Mesenchymal stem cell (in vitro differentiated cells and primary cell): Measurements from ENCODE around the gene THADA.

Source experiments
- DNase-seq: peaks from one replicate; pipeline ENCODE4 v3.0.0-alpha.2; 2013
- H2AFZ ChIP-seq: one replicate; pipeline ENCODE4 v1.6.1; 2013; ENCODE audit warnings: low read depth, mild to moderate bottlenecking, control low read depth, inconsistent platforms, low read length, moderate library complexity
- H2AK5ac ChIP-seq: 2 replicates; pipeline ENCODE4 v1.6.1; 2013; ENCODE audit warnings: low read length, moderate library complexity, mild to moderate bottlenecking, inconsistent platforms; ENCODE audit not compliant: severe bottlenecking
- H2BK120ac ChIP-seq: one replicate; pipeline ENCODE4 v1.6.1; 2013; ENCODE audit warnings: low read depth, mild to moderate bottlenecking, inconsistent platforms, low read length, moderate library complexity
- H2BK12ac ChIP-seq, 2 experiments: one replicate each; pipeline ENCODE4 v1.6.1; 2013; ENCODE audit warnings: inconsistent platforms in 2 of 2, low read length in 2 of 2, mild to moderate bottlenecking in 2 of 2, moderate library complexity in 2 of 2, control low read depth in 1 of 2
- H2BK15ac ChIP-seq: one replicate; pipeline ENCODE4 v1.6.1; 2013; ENCODE audit warnings: mild to moderate bottlenecking, low read depth, inconsistent platforms; ENCODE audit not compliant: poor library complexity, severe bottlenecking
- H2BK5ac ChIP-seq: 2 replicates; pipeline ENCODE4 v1.6.1; 2013; ENCODE audit warnings: low read depth, mild to moderate bottlenecking, low read length, control low read depth, inconsistent platforms; ENCODE audit not compliant: poor library complexity, severe bottlenecking
- H3K14ac ChIP-seq, 2 experiments: one replicate each; pipeline ENCODE4 v1.6.1; 2013; ENCODE audit warnings: inconsistent platforms in 2 of 2, low read length in 2 of 2, control low read depth in 1 of 2, mild to moderate bottlenecking in 1 of 2, moderate library complexity in 1 of 2
- H3K18ac ChIP-seq, 2 experiments: one replicate each; pipeline ENCODE4 v1.6.1; 2013; ENCODE audit warnings: inconsistent platforms in 2 of 2, low read length in 2 of 2, control low read depth in 1 of 2, low read depth in 1 of 2, mild to moderate bottlenecking in 1 of 2
- H3K23ac ChIP-seq, 2 experiments: one replicate each; pipeline ENCODE4 v1.6.1; 2013; ENCODE audit warnings: inconsistent platforms in 2 of 2, low read length in 2 of 2, mild to moderate bottlenecking in 2 of 2, moderate library complexity in 2 of 2, control low read depth in 1 of 2
- H3K27ac ChIP-seq: 2 replicates; pipeline ENCODE4 v1.5.1; 2013; ENCODE audit warnings: mild to moderate bottlenecking, moderate library complexity, low read length, control low read depth, inconsistent platforms; ENCODE audit not compliant: poor library complexity, severe bottlenecking
- H3K27me3 ChIP-seq, 2 experiments: 2 replicates each; pipeline versions ENCODE4 v1.6.1 to v1.7.0; 2013; ENCODE audit warnings: low read length in 2 of 2, mild to moderate bottlenecking in 2 of 2, moderate library complexity in 2 of 2, control low read depth in 1 of 2, inconsistent platforms in 1 of 2; ENCODE audit not compliant: control insufficient read depth in 1 of 2, insufficient read depth in 1 of 2
- H3K36me3 ChIP-seq, 2 experiments: 2 replicates each; pipeline versions ENCODE4 v1.6.1 to v1.7.0; 2013; ENCODE audit warnings: low read length in 2 of 2, control low read depth in 1 of 2, inconsistent platforms in 1 of 2, low read depth in 1 of 2, mild to moderate bottlenecking in 1 of 2; ENCODE audit not compliant: insufficient read depth in 2 of 2, control insufficient read depth in 1 of 2
- H3K4ac ChIP-seq, 2 experiments: one replicate each; pipeline ENCODE4 v1.6.1; 2013; ENCODE audit warnings: inconsistent platforms in 2 of 2, low read length in 2 of 2, mild to moderate bottlenecking in 2 of 2, moderate library complexity in 2 of 2, control low read depth in 1 of 2, low read depth in 1 of 2
- H3K4me1 ChIP-seq: 2 replicates; pipeline ENCODE4 v1.6.1; 2013; ENCODE audit warnings: low read depth, low read length, control low read depth; ENCODE audit not compliant: control insufficient read depth, insufficient read depth
- H3K4me2 ChIP-seq: 2 replicates; pipeline ENCODE4 v1.6.1; 2013; ENCODE audit warnings: low read length, mild to moderate bottlenecking, inconsistent platforms; ENCODE audit not compliant: poor library complexity, severe bottlenecking
- H3K4me3 ChIP-seq, 2 experiments: 2 replicates each; pipeline versions ENCODE4 v1.5.1 to v1.7.0; 2013; ENCODE audit warnings: low read length in 2 of 2, mild to moderate bottlenecking in 2 of 2, control low read depth in 1 of 2, low read depth in 1 of 2; ENCODE audit not compliant: insufficient read depth in 1 of 2
- H3K79me1 ChIP-seq: replicated peaks from 2 replicates; pipeline ENCODE4 v1.6.1; 2013; ENCODE audit warnings: mild to moderate bottlenecking, control low read depth, low read length, inconsistent platforms; ENCODE audit not compliant: poor library complexity, severe bottlenecking
- H3K9ac ChIP-seq: 2 replicates; pipeline ENCODE4 v1.7.0; 2013; ENCODE audit warnings: mild to moderate bottlenecking, low read length, moderate library complexity
- H3K9me3 ChIP-seq: 2 replicates; pipeline ENCODE4 v1.7.0; 2013; ENCODE audit warnings: mild to moderate bottlenecking, low read length; ENCODE audit not compliant: control insufficient read depth
- H4K8ac ChIP-seq: one replicate; pipeline ENCODE4 v1.6.1; 2013; ENCODE audit warnings: inconsistent platforms, mild to moderate bottlenecking, low read length, moderate library complexity
- H4K91ac ChIP-seq: one replicate; pipeline ENCODE4 v1.6.1; 2013; ENCODE audit warnings: mild to moderate bottlenecking, low read length, inconsistent platforms
- WGBS: methylation state at CpG from one replicate; pipeline ENCODE4 v1.1.7; 2013; ENCODE audit warnings: mixed read lengths; 5-methylcytosine and 5-hydroxymethylcytosine counted together

THADA gene

GRCh38 chr2:43248621-43249020, 347.2 kb downstream of the THADA start:
- no peak overlapping the region for H4K8ac ChIP-seq
- H3K79me1 ChIP-seq = no peaks in the 10 kb centered on the region
- no peak overlapping the region for H3K4me2 ChIP-seq
- H2BK15ac ChIP-seq = no peak overlapping the region
- H3K27ac ChIP-seq = no peak overlapping the region
- H3K9ac ChIP-seq = no peak overlapping the region
- H3K36me3 ChIP-seq = no peaks in the 10 kb centered on the region
- H3K4me1 ChIP-seq = peaks cover 5% of the 10 kb centered on the region
- no peak overlapping the region for H4K91ac ChIP-seq
- no peak for DNase-seq
- H3K18ac ChIP-seq = no peak overlapping the region
- H2AK5ac ChIP-seq = no peak overlapping the region
- no peak overlapping the region for H2BK5ac ChIP-seq
- H3K4ac ChIP-seq = no peak overlapping the region
- no peaks in the 10 kb centered on the region for H3K9me3 ChIP-seq
- no peak overlapping the region for H3K14ac ChIP-seq
- WGBS = 97% methylated on average over 7 of the region's 7 CpGs
- H2AFZ ChIP-seq = no peak overlapping the region
- H3K27me3 ChIP-seq = no peaks in the 10 kb centered on the region
- H3K23ac ChIP-seq = no peak overlapping the region
- no peak overlapping the region for H2BK12ac ChIP-seq
- no peak overlapping the region for H3K4me3 ChIP-seq
- no peak overlapping the region for H2BK120ac ChIP-seq

- no peak overlapping the region for H4K8ac ChIP-seq
- no peaks in the 10 kb centered on the region for H3K9me3 ChIP-seq
- H2BK15ac ChIP-seq = no peak overlapping the region
- WGBS = 92% methylated on average over 3 of the region's 3 CpGs
- no peak overlapping the region for H3K27ac ChIP-seq
- H2AFZ ChIP-seq = no peak overlapping the region
- H2BK120ac ChIP-seq = no peak overlapping the region
- H2BK5ac ChIP-seq = no peak overlapping the region
- H3K14ac ChIP-seq = no peak overlapping the region
- H3K23ac ChIP-seq = no peak overlapping the region
- no peak for DNase-seq
- H4K91ac ChIP-seq = no peak overlapping the region
- H3K4ac ChIP-seq = no peak overlapping the region
- H3K79me1 ChIP-seq = peaks cover 3% of the 10 kb centered on the region
- H3K4me1 ChIP-seq = peaks cover 5% of the 10 kb centered on the region
- H2AK5ac ChIP-seq = no peak overlapping the region
- no peak overlapping the region for H2BK12ac ChIP-seq
- H3K4me2 ChIP-seq = no peak overlapping the region
- H3K27me3 ChIP-seq = no peaks in the 10 kb centered on the region
- no peak overlapping the region for H3K9ac ChIP-seq
- H3K36me3 ChIP-seq = peaks cover 0 to 3% of the 10 kb centered on the region in 2 experiments
- H3K18ac ChIP-seq = no peak overlapping the region
- H3K4me3 ChIP-seq = no peak overlapping the region
These were observed 349.2 kb downstream of the THADA start for GRCh38 chr2:43246641-43247040.

GRCh38 chr2:43241558-43241957, 354.3 kb downstream of the THADA start:
- Histone ChIP-seq H2BK12ac (peak overlapping the region in 1 of 2 experiments; percentile 73), H2BK5ac (no peak overlapping the region), H2AFZ (no peak overlapping the region), H3K4me2 (no peak overlapping the region), H2AK5ac (no peak overlapping the region), H4K8ac (no peak overlapping the region), H3K4ac (no peak overlapping the region), H3K36me3 (peaks cover 0 to 6% of the 10 kb centered on the region in 2 experiments), H3K4me1 (no peaks in the 10 kb centered on the region), H3K18ac (no peak overlapping the region), H2BK15ac (no peak overlapping the region), H3K9me3 (no peaks in the 10 kb centered on the region), H3K14ac (no peak overlapping the region), H3K23ac (no peak overlapping the region), H3K79me1 (peaks cover 3% of the 10 kb centered on the region), H3K9ac (no peak overlapping the region), H3K27me3 (no peaks in the 10 kb centered on the region), H3K27ac (no peak overlapping the region), H3K4me3 (no peak overlapping the region), H4K91ac (no peak overlapping the region), H2BK120ac (no peak overlapping the region)
- no peak for DNase-seq
- 97% methylated on average over 10 of the region's 10 CpGs for WGBS

- no peak overlapping the region for H2BK12ac ChIP-seq
- no peak overlapping the region for H3K9ac ChIP-seq
- H4K8ac ChIP-seq = no peak overlapping the region
- no peak overlapping the region for H2BK120ac ChIP-seq
- H2BK5ac ChIP-seq = no peak overlapping the region
- H3K4me2 ChIP-seq = no peak overlapping the region
- no peaks in the 10 kb centered on the region for H3K4me1 ChIP-seq
- no peak overlapping the region for H3K23ac ChIP-seq
- H2BK15ac ChIP-seq = no peak overlapping the region
- H4K91ac ChIP-seq = no peak overlapping the region
- no peaks in the 10 kb centered on the region for H3K27me3 ChIP-seq
- H3K4me3 ChIP-seq = no peak overlapping the region
- no peak overlapping the region for H3K14ac ChIP-seq
- no peak overlapping the region for H3K4ac ChIP-seq
- no peak for DNase-seq
- no peak overlapping the region for H2AK5ac ChIP-seq
- 100% methylated on average over 4 of the region's 5 CpGs for WGBS
- no peak overlapping the region for H3K27ac ChIP-seq
- H2AFZ ChIP-seq = no peak overlapping the region
- no peak overlapping the region for H3K18ac ChIP-seq
- peaks cover 0 to 6% of the 10 kb centered on the region in 2 experiments for H3K36me3 ChIP-seq
- H3K9me3 ChIP-seq = no peaks in the 10 kb centered on the region
- H3K79me1 ChIP-seq = peaks cover 3% of the 10 kb centered on the region
These were observed 355.1 kb downstream of the THADA start for GRCh38 chr2:43240766-43241150.
